Heart right ventricle (tissue), 16 donors: ENCODE data around the gene CLTA. TPM values are rescaled to one million over a fixed set of nuclear protein-coding genes. Genes with fewer than 3 reads are reported as not detected.
"Not testable (repeated sequence)": the region's sequence is repeated elsewhere in the genome, so short reads cannot be mapped to it uniquely, and the experiment has no call there.

Source experiments
- ATAC-seq, 8 donors: fragments of 200-7000 bp; cut with Tn5 transposase; one replicate each; pipeline ENCODE4 v1.9.1; 2020; ENCODE audit warnings: mild to moderate bottlenecking in 8 of 8, moderate library complexity in 8 of 8, moderate number of reproducible peaks in 1 of 8
- DNase-seq, 2 donors: peaks; one replicate each; pipeline ENCODE4 v3.0.0-alpha.2; 2020
- H3K27ac ChIP-seq, 10 donors: fragments of 200-600 bp; sonication (generic) in 2 of 10; one replicate each; pipeline versions ENCODE4 v1.5.0 to v1.8.0; 2020 to 2022; ENCODE audit warnings: mild to moderate bottlenecking in 3 of 10
- H3K27me3 ChIP-seq, 7 donors: fragments of 200-600 bp; one replicate each; pipeline ENCODE4 v1.8.0; 2021 to 2022; ENCODE audit warnings: mild to moderate bottlenecking in 2 of 7
- H3K36me3 ChIP-seq, 9 donors: fragments of 200-600 bp; sonication (generic) in 1 of 9; one replicate each; pipeline versions ENCODE4 v1.5.0 to v1.8.0; 2020 to 2022; ENCODE audit warnings: mild to moderate bottlenecking in 2 of 9
- H3K4me1 ChIP-seq, 9 donors: fragments of 200-600 bp; sonication (generic) in 1 of 9; one replicate each; pipeline versions ENCODE4 v1.5.0 to v1.8.0; 2020 to 2022; ENCODE audit warnings: mild to moderate bottlenecking in 4 of 9
- H3K4me3 ChIP-seq, 10 donors: fragments of 200-600 bp; sonication (generic) in 2 of 10; one replicate each; pipeline versions ENCODE4 v1.5.0 to v1.8.0; 2020 to 2022; ENCODE audit warnings: mild to moderate bottlenecking in 7 of 10, moderate library complexity in 2 of 10
- H3K9me3 ChIP-seq, 11 donors: fragments of 200-600 bp in 10 of 11; sonication (generic) in 2 of 11; one replicate each; pipeline versions ENCODE4 v1.5.0 to v1.8.0; 2013 to 2022; ENCODE audit warnings: mild to moderate bottlenecking in 2 of 11, control low read depth in 1 of 11, moderate library complexity in 1 of 11
- WGBS, 2 donors: extraction: QIAGEN DNeasy Blood & Tissue Kit; methylation state at CpG; one replicate each; pipeline ENCODE4 v1.1.7; 2013; ENCODE audit warnings: inconsistent platforms in 1 of 2; 5-methylcytosine and 5-hydroxymethylcytosine counted together
- intact Hi-C, 10 donors: fragments of 100-400 bp; cut with DNase I; formaldehyde crosslinking; loops; one replicate each; pipeline versions ENCODE4 v1.11.1 to v1.14.2; 2022
- polyA plus RNA-seq, 2 donors: library from polyadenylated mRNA; stranded (reverse); fragments of 200-250 nt; gene quantifications; one replicate each; pipeline ENCODE4 v1.2.3, GENCODE V29; 2013
- total RNA-seq, 10 donors: library from RNA; stranded (reverse); fragmentation: NEBNext Ultra II Directional in 3 of 10; extraction: Animal tissue kit (Norgen Biotek cat#: 25700) in 3 of 10; gene quantifications; one replicate each; pipeline versions ENCODE4 v1.2.1 to v1.2.4, GENCODE V29; 2021 to 2023
- TF ChIP-seq, protein P1 (sequence below), 9 donors: fragments of 200-600 bp; sonication (generic) in 2 of 9; IDR thresholded peaks; one replicate each; pipeline versions ENCODE4 v1.5.0 to v1.8.0; 2021 to 2022; ENCODE audit warnings: antibody characterized with exemption in 9 of 9, mild to moderate bottlenecking in 5 of 9, moderate library complexity in 1 of 9
- donor health status: Arrhythmogenic right ventricular cardiomyopathy.
- donor health status: ischemic (EF 13 %, LVEDD 7.1; RV severe dilation, severe dysfunction).
- donor health status: healthy with polysubstance abuse.
- donor health status: DM: no; HTN: yes; CAD: no.
- donor health status: DM: no; HTN: no; CAD: no.
- donor health status: ischemic (EF 25% LVEDD 6.9; RV normal size, moderate dysfunction).
- donor health status: ischemic (EF 25% LVEDD 5.7; RV mildly dilated, moderate dysfunction).
- donor health status: healthy.
- donor health status: DM: yes; HTN: yes; CAD: no.
- donor health status: Ischemic cardiomyopathy.
- donor health status: ischemic (EF 35%, LVEDD 5.7; RV mildly dilated, moderate dysfunction).
- donor health status: nonischemic (EF 11% LVEDD 7.7; RV severe dilation, severe dysfunction).
- donor health status: DM: yes; HTN: yes; CAD: no.
- donor health status: PGD.
- donor health status: ischemic (EF 29% LVEDD 5.4; RV normal size, mild dysfunction).
- donor health status: nonischemic (EF 23%, LVEDD 6.1; RV moderate dilation, normal function).

Gene CLTA
- total and polyA plus RNA-seq, 12 donors = 34.3 to 138 (median 48.8) TPM

DNA sequence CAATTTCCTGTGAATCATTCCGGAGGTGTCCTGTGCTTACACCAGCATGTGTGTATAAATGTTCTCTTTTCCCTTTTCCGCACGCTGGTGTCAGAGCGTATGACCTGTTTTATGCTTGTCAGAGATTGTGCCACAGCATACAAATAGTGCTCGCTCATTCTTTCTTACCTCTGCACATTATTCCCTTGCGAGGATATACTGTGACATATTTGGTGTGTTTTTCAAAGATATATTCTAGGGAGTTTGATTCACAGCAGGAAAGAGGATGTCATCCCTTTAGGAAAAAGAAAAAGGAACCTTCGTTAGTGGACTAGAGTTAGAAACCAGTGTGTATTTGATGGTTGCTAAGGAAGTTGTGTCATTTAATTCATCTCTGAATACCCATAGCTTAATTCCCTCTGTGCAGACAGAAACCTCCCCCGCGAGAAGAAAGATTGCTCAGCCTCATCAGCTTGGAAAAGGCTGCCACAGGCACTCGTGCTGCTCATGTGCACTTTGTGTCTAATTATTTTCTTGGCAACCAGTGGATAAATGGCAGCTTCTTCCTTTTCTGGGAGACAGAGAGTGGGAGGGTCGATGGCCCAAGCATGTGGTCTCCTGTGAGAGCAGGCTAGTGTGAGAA is 36.3 kb upstream of the CLTA start:
- Histone ChIP-seq H3K4me1 (peaks cover 0 to 82% (median 35%) of the 10 kb centered on the region in 9 donors), H3K27ac (peak overlapping the region in 9 of 10 donors; percentile 10 to 96 (median 69)), H3K27me3 (no peaks in the 10 kb centered on the region), H3K36me3 (peaks cover 0 to 31% (median 4%) of the 10 kb centered on the region in 9 donors), H3K9me3 (peaks cover 0 to 5% (median 0%) of the 10 kb centered on the region in 11 donors), H3K4me3 (no peak overlapping the region)
- 22 to 37% methylated on average over 11 of the region's 11 CpGs for WGBS, 2 donors
- TF ChIP-seq, protein P1, sequence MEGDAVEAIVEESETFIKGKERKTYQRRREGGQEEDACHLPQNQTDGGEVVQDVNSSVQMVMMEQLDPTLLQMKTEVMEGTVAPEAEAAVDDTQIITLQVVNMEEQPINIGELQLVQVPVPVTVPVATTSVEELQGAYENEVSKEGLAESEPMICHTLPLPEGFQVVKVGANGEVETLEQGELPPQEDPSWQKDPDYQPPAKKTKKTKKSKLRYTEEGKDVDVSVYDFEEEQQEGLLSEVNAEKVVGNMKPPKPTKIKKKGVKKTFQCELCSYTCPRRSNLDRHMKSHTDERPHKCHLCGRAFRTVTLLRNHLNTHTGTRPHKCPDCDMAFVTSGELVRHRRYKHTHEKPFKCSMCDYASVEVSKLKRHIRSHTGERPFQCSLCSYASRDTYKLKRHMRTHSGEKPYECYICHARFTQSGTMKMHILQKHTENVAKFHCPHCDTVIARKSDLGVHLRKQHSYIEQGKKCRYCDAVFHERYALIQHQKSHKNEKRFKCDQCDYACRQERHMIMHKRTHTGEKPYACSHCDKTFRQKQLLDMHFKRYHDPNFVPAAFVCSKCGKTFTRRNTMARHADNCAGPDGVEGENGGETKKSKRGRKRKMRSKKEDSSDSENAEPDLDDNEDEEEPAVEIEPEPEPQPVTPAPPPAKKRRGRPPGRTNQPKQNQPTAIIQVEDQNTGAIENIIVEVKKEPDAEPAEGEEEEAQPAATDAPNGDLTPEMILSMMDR (IDR thresholded peaks at IDR 0.05) = no peak
- intact Hi-C loops = no loop called here
- DNase-seq (peak; percentile 27 to 52), ATAC-seq (peak in 7 of 8 donors; percentile 23 to 68 (median 45))

DNA sequence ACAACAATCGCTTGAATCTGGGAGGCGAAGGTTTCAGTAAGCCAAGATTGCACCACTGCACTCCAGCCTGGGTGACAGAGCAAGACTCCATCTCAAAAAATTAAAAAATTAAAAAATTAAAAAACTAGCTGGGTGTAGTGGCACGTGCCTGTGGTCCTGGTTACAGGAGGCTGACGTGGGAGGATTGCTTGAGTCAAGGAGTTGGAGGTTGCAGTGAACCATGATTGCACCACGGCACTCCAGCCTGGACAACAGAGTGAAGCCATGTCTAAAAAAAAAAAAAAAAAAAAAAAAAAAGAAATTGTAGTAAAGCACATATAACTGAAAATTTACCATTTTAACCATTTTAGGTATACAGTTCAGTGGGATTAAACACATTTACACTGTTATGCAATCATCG is 34.6 kb upstream of the CLTA start:
- TF ChIP-seq, protein P1 (IDR thresholded peaks at IDR 0.05) = no peak
- H3K4me1 ChIP-seq = peaks cover 0 to 70% (median 26%) of the 10 kb centered on the region in 9 donors
- ATAC-seq (no peak), DNase-seq (no peak)
- no peaks in the 10 kb centered on the region for H3K27me3 ChIP-seq
- WGBS, 2 donors = 86 to 98% methylated on average over 6 of the region's 6 CpGs
- intact Hi-C loops = no loop called here
- peak overlapping the region in 1 of 10 donors; percentile 77 for H3K27ac ChIP-seq
- H3K36me3 ChIP-seq = peaks cover 0 to 28% (median 4%) of the 10 kb centered on the region in 9 donors
- H3K9me3 ChIP-seq = peaks cover 0 to 5% (median 0%) of the 10 kb centered on the region in 11 donors
- no peak overlapping the region for H3K4me3 ChIP-seq

DNA sequence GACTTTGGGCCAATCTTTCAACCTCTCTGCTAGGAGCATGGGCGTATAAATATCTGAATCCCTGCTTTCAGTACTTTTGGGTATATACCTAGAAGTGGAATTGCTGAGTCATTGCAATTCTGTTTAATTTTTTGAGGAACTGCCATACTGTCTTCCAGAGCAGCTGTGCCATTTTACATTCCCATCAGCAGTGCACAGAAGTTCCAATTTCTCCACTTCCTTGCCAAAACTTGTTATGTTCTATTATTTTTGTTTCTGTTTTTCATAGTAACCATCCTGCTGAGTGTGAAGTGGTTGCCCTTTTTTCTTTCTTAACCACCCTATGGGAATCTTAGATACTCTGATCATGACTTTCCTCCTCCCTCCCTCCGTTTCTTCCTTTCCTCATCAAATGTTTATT is 32.6 kb upstream of the CLTA start:
- WGBS, 2 donors = 69 to 71% methylated on average over 2 of the region's 2 CpGs
- DNase-seq = no peak
- TF ChIP-seq, protein P1 (IDR thresholded peaks at IDR 0.05) = no peak
- Histone ChIP-seq H3K36me3 (peaks cover 0 to 41% (median 4%) of the 10 kb centered on the region in 9 donors), H3K4me3 (no peak overlapping the region), H3K4me1 (peaks cover 2 to 63% (median 28%) of the 10 kb centered on the region in 9 donors), H3K27me3 (no peaks in the 10 kb centered on the region), H3K27ac (peak overlapping the region; percentile 21 to 75 (median 67)), H3K9me3 (peaks cover 0 to 5% (median 0%) of the 10 kb centered on the region in 11 donors)
- intact Hi-C loops = no loop called here
- peak; percentile 22 to 69 (median 48) for ATAC-seq

DNA sequence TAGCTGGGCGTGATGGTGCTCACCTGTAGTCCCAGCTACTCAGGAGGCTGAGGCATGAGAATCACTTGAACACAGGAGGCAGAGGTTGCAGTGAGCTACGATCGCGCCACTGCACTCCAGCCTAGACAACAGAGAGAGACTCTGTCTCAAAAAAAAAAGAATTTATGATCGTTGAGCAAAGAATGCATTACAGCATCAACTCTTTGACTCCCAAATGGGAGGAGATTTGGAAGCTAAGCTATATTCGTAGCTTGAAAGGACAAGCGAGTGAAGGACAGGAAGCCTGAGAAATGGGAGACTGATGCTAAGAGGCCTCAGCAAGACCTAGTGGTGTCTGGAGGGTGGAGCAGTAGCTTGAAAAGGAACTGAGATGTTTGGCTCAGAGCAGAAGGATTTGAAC is 31.8 kb upstream of the CLTA start:
- TF ChIP-seq, protein P1 (IDR thresholded peaks at IDR 0.05) = no peak
- peaks cover 4 to 63% (median 36%) of the 10 kb centered on the region in 9 donors for H3K4me1 ChIP-seq
- 73 to 81% methylated on average over 7 of the region's 7 CpGs for WGBS, 2 donors
- H3K27ac ChIP-seq = peak overlapping the region in 9 of 10 donors; percentile 52 to 75 (median 68)
- intact Hi-C loops = no loop called here
- no peaks in the 10 kb centered on the region for H3K27me3 ChIP-seq
- H3K9me3 ChIP-seq = peaks cover 0 to 5% (median 0%) of the 10 kb centered on the region in 11 donors
- H3K36me3 ChIP-seq = peaks cover 0 to 41% (median 4%) of the 10 kb centered on the region in 9 donors
- ATAC-seq = peak in 7 of 8 donors; percentile 19 to 72 (median 49)
- DNase-seq = no peak
- H3K4me3 ChIP-seq = no peak overlapping the region

DNA sequence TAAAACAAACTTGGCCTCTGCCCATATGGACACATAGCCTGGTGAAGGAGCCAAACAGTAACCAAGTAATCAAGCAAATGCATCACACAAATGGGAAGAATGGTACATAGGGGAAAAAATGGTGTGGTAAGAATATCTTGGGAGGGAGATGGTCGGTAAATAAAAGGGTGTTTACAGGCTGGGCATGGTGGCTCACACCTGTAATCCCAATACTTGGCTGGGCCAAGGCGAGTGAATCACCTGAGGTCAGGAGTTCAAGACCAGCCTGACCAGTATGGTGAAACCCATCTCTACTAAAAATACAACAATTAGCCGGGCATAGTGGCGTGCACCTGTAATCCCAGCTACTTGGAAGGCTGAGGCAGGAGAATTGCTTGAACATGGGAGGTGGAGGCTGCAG is 31.2 kb upstream of the CLTA start:
- ATAC-seq, H3K9me3 ChIP-seq, DNase-seq, H3K4me3 ChIP-seq, H3K27me3 ChIP-seq, intact Hi-C loops: not testable (repeated sequence)
- Histone ChIP-seq H3K36me3 (peaks cover 0 to 41% (median 4%) of the 10 kb centered on the region in 9 donors), H3K27ac (peak overlapping the region in 9 of 10 donors; percentile 39 to 75 (median 66)), H3K4me1 (peaks cover 4 to 59% (median 31%) of the 10 kb centered on the region in 9 donors)
- WGBS, 2 donors = 95 to 96% methylated on average over 4 of the region's 4 CpGs

DNA sequence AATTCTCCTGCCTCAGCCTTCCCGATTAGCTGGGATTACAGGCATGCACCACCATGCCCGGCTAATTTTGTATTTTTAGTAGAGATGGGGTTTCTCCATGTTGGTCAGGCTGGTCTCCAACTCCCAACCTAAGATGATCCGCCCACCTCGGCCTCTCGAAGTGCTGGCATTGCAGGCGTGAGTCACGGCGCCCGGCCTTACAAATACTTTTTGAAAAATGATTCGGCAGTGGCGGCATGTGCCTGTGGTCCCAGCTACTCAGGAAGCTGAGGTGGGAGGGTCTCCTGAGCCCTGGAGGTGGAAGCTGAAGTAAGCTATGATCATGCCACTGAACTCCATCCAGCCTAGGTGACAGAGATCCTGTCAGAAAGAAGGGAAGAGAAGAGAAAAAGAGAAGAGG is 30.6 kb upstream of the CLTA start:
- ATAC-seq, H3K4me3 ChIP-seq, H3K9me3 ChIP-seq, H3K27me3 ChIP-seq, DNase-seq: not testable (repeated sequence)
- intact Hi-C loops = loop anchor here in 2 of 10 donors (10.0 kb wide), 2 partner anchors 145 to 205 kb away; partner anchors contain the start of gene OR2S2 (in 2 of the 2)
- Histone ChIP-seq H3K4me1 (peaks cover 4 to 58% (median 27%) of the 10 kb centered on the region in 9 donors), H3K27ac (peak overlapping the region in 2 of 10 donors; percentile 66 to 72), H3K36me3 (peaks cover 0 to 41% (median 4%) of the 10 kb centered on the region in 9 donors)
- WGBS, 2 donors = 87 to 96% methylated on average over 11 of the region's 11 CpGs
